ENCODE data around the gene PCDHAC2.

DNA sequence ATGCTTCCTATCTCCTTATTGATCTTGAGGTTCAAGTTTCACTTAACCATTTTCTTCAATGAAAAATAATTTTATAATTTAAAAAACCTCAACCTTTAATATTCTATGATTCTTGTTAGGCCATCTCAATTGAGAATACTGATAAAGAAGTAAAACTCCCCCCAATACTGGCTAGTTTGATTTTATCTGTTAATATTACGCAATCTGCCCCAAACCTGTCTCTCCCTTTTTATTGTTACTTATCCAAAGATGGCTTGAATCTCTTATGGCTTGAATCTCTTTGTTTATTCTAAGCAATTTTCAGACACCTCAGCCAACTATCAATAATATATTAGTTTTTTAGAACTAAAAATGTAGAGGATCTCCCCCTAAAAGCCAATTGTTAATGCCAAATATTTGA is 4.1 kb upstream of the PCDHAC2 start:
- TF ChIP-seq, protein P1, sequence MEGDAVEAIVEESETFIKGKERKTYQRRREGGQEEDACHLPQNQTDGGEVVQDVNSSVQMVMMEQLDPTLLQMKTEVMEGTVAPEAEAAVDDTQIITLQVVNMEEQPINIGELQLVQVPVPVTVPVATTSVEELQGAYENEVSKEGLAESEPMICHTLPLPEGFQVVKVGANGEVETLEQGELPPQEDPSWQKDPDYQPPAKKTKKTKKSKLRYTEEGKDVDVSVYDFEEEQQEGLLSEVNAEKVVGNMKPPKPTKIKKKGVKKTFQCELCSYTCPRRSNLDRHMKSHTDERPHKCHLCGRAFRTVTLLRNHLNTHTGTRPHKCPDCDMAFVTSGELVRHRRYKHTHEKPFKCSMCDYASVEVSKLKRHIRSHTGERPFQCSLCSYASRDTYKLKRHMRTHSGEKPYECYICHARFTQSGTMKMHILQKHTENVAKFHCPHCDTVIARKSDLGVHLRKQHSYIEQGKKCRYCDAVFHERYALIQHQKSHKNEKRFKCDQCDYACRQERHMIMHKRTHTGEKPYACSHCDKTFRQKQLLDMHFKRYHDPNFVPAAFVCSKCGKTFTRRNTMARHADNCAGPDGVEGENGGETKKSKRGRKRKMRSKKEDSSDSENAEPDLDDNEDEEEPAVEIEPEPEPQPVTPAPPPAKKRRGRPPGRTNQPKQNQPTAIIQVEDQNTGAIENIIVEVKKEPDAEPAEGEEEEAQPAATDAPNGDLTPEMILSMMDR (IDR thresholded peaks at IDR 0.05; ENCODE audit: low read length): no peak
- TF ChIP-seq EZH2 (optimal IDR thresholded peaks at IDR 0.05; ENCODE audit: low read depth, low read length): no peak
- TF ChIP-seq EZH2phosphoT487 (IDR thresholded peaks at IDR 0.05; ENCODE audit: low read length): no peak

All from MM.1S (cell line).